Measurements from ENCODE around the gene HMCN1.

Gene HMCN1

GRCh38 chr1:185733818-185734735 is at the start of gene HMCN1:
TSS of gene HMCN1 (plus strand) at chr1:185734391. CDS start at chr1:185734780, 389 bp downstream.
- no peak for FAIRE-seq
- peak; percentile 86 for DNase-seq (ENCODE audit: low spot score)

GRCh38 chr1:185686821-185687778 is 47.1 kb upstream of the HMCN1 start:
- FAIRE-seq (no peak), DNase-seq (ENCODE audit: low spot score) (no peak)

DNA sequence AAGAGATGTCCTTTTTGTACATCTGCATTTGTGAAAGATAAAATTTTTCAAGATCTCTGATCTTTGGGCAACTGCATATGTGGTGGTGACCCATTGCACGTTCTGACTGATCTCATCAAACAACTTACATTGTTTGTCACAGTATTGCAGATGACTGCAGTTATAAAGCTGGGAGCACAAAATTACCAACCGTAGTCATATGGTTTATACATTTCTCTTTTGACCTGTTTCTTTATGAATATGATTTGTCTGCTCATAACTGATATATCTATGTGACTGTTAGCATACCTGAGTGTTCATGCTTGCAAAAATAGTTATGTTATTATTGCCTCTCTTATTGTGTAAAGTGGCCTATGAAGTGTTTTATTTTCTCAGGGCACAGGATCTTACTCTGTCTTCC is 43.7 kb upstream of the HMCN1 start:
- FAIRE-seq = no peak
- DNase-seq (ENCODE audit: low spot score) = no peak

GRCh38 chr1:185693654-185694053 is 40.5 kb upstream of the HMCN1 start:
- DNase-seq (ENCODE audit: low spot score) (no peak), FAIRE-seq (no peak)

GRCh38 chr1:185694081-185694480 is 40.1 kb upstream of the HMCN1 start:
- no peak for FAIRE-seq

DNA sequence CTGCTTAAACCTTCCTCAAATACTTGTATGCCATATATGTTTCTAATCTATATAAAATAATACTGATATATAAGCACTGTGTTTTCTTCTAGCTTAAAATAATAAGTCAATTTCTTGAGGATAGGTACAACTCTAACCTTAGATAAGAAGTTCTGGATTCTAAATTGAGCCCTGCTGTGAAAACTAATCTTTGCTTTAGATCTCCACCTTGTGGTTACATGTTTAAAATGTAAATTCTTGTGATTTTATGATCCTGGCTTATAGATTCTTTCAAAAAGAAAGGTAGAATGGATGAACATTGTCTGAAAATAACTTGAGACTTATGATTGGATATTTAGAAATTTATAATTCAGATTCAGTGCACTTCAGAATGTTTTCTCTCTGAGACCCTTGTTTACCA is 38.9 kb upstream of the HMCN1 start:
- FAIRE-seq (no peak), DNase-seq (ENCODE audit: low spot score) (no peak)

More at GRCh38 chr1:185694081-185694480, 40.1 kb upstream of the HMCN1 start:
- no peak for DNase-seq (ENCODE audit: low spot score)

GRCh38 chr1:185696422-185697150 is 37.6 kb upstream of the HMCN1 start:
- DNase-seq (ENCODE audit: low spot score) (no peak), FAIRE-seq (no peak)

- FAIRE-seq = no peak
- no peak for DNase-seq (ENCODE audit: low spot score)
These were observed 34.3 kb upstream of the HMCN1 start for GRCh38 chr1:185699874-185700273.

DNA sequence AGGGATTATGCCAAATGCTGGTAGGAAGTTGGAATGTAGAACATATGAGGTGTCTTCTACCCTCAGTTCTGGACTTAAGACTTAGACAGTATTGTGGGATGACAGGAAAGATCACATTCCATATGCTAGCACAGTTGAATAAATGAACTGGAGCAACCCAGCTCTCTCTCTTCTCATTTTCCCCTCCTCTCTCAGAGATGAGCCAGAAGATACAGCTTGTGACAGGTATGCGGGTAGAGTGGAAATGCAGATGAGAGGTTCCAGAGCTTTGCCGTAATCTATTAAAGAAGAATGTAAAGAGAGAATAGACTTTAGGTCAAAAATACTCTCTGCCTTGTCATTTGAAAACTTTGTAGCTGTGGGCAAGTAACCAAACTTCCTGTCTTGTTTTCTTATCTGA is 32.5 kb upstream of the HMCN1 start:
- FAIRE-seq (no peak), DNase-seq (ENCODE audit: low spot score) (no peak)

GRCh38 chr1:185704181-185704580 is 30.0 kb upstream of the HMCN1 start:
- no peak for FAIRE-seq
- no peak for DNase-seq (ENCODE audit: low spot score)

- FAIRE-seq (no peak), DNase-seq (ENCODE audit: low spot score) (no peak)
These were observed 18.1 kb upstream of the HMCN1 start for GRCh38 chr1:185716095-185716494.

DNA sequence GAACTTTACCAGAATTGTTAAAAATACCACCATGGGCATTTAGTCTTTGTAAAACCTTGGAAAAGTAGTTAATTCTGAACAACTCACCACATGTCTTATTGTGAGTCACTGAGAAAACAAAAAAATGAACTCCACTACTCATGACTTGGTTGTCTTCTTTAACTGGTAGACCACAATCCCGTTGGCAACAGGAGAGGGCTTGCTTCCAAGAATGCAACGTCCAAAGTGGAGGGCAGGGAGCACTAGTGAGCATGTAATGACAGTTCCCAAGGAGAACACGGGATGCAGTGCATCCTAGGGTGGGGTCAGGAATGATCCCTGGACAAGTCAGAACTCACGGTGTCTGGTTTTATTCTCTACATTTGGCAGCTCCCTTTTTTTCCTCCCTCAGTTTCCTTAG is 15.2 kb upstream of the HMCN1 start:
- FAIRE-seq (peak; percentile 82), DNase-seq (ENCODE audit: low spot score) (peak; percentile 68)

DNA sequence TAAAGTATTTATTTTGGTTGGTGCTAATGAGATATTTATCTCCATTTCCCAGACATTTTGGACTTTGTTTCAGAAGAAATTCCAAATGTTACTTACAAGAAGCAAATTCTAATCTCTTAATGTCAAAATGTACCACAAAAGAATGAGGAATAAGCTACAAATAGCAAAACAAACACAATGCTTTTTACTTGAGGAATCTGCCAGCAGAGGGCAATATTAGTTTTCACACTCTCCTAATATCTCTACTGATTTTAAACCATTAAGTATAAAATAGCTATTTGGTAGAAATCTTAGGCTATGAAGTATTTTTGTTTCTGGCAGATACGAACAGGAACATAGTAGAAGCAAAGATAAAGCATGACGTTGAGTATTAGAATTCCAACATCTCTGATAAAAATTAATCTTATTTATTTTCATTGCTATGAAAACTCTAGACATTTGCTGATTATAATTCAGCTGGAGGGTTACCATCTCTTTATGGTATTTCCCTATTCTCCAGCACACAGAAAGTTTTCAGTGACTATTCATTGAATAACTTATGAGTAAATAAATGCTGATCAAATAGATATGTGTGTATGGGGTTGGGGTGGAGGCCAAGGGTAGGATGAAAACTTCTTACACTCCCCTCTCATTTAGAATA is 13.4 kb upstream of the HMCN1 start:
- DNase-seq (ENCODE audit: low spot score) (no peak), FAIRE-seq (no peak)

DNA sequence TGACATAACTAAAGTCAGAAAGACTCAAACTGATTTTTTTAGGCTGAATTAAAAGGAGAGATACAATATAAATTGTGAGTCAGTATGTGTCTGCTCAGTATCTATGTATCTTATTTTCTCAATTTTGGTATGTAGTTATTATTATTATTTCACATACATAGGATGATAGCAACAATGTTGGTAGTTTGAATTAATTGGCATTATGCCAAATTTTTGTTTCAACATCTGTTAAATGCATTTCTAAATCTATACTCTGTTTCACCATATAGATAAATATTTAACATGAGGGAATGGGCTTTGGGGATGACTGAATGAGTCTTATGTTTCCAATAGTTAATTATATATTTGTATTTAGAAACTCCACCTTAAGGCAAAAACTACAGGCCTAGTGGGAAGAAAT is 12.6 kb upstream of the HMCN1 start:
- DNase-seq (ENCODE audit: low spot score) = no peak

GRCh38 chr1:185722098-185722497 is 12.1 kb upstream of the HMCN1 start:
- FAIRE-seq = no peak
- no peak for DNase-seq (ENCODE audit: low spot score)

More for the DNA sequence above, 12.6 kb upstream of the HMCN1 start:
- FAIRE-seq = no peak

GRCh38 chr1:185727726-185728125 is 6.5 kb upstream of the HMCN1 start:
- FAIRE-seq (no peak), DNase-seq (ENCODE audit: low spot score) (no peak)

DNA sequence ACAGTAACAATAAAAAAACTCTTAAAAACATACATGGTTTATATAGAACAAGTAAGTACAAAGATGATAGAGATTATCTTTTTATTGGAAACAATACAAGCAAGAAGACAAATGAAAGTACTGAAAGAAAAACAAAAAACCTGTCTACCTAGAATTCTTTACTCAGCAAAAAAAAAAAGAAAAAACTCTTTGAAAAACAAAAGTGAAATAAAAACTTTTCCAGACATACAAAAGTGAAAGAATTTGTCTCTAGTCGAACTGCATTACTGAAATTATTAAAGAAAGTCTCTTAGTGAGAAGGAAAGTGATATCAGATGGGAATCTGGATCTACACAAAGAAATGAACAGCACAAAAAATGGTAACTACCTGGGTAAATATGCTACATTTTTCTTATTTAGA is 2.7 kb upstream of the HMCN1 start:
- DNase-seq (ENCODE audit: low spot score) (no peak), FAIRE-seq (no peak)

GRCh38 chr1:185732951-185733350 is 1.2 kb upstream of the HMCN1 start:
- FAIRE-seq = no peak
- DNase-seq (ENCODE audit: low spot score) = no peak

- no peak for FAIRE-seq
These were observed 924 bp downstream of the HMCN1 start for GRCh38 chr1:185734929-185735700.

GRCh38 chr1:185735701-185736064 is 1.5 kb downstream of the HMCN1 start:
- DNase-seq (ENCODE audit: low spot score) = no peak
- no peak for FAIRE-seq

More at GRCh38 chr1:185734929-185735700, 924 bp downstream of the HMCN1 start:
- no peak for DNase-seq (ENCODE audit: low spot score)

Measured in urothelium cell line (cell line).